Dendritic cell treated with granulocyte-macrophage colony-stimulating factor and Interleukin-4, amounts not matched to agents 40 ng/mL and 50 ng/mL, for 4 days (primary cell): ENCODE measurements around the gene TMEM229A.
"Not testable (repeated sequence)": the region's sequence is repeated elsewhere in the genome, so short reads cannot be mapped to it uniquely, and the experiment has no call there.

Experiments
- H3K27ac Mint-ChIP-seq: one replicate; pipeline ENCODE4 v1.8.0; 2022; ENCODE audit warnings: mild to moderate bottlenecking, mixed read lengths
- H3K27me3 Mint-ChIP-seq: one replicate; pipeline ENCODE4 v1.8.0; 2022; ENCODE audit warnings: mild to moderate bottlenecking, mixed read lengths
- H3K36me3 Mint-ChIP-seq: one replicate; pipeline ENCODE4 v1.8.0; 2022; ENCODE audit warnings: low read depth, mixed read lengths
- H3K4me1 Mint-ChIP-seq: one replicate; pipeline ENCODE4 v1.8.0; 2022; ENCODE audit warnings: low read depth, mixed read lengths
- H3K4me3 Mint-ChIP-seq: one replicate; pipeline ENCODE4 v1.8.0; 2022; ENCODE audit warnings: mild to moderate bottlenecking, moderate library complexity, mixed read lengths
- H3K9me3 Mint-ChIP-seq: one replicate; pipeline ENCODE4 v1.8.0; 2022; ENCODE audit warnings: mixed read lengths
- intact Hi-C: fragments of 100-400 bp; cut with micrococcal nuclease; formaldehyde crosslinking; loops from one replicate; pipeline ENCODE4 v1.15.0; 2022

The TMEM229A gene

GRCh38 chr7:124032369-124033094 lies at the start of gene TMEM229A:
Gene TMEM229A (minus strand): TSS chr7:124033067. CDS start chr7:124033003, 64 bp downstream.
- H3K36me3 Mint-ChIP-seq: no peaks in the 10 kb centered on the region
- no peaks in the 10 kb centered on the region for H3K4me1 Mint-ChIP-seq
- no peaks in the 10 kb centered on the region for H3K9me3 Mint-ChIP-seq
- intact Hi-C loops: no loop called here
- H3K27me3 Mint-ChIP-seq: peaks cover 50% of the 10 kb centered on the region
- H3K27ac Mint-ChIP-seq: no peak within 1 kb of the TSS
- no peak within 1 kb of the TSS for H3K4me3 Mint-ChIP-seq

GRCh38 chr7:124082234-124082633 lies 49.4 kb upstream of the TMEM229A start:
- H3K4me3 Mint-ChIP-seq, H3K27me3 Mint-ChIP-seq, H3K9me3 Mint-ChIP-seq, H3K4me1 Mint-ChIP-seq, intact Hi-C loops, H3K27ac Mint-ChIP-seq, H3K36me3 Mint-ChIP-seq: not testable (repeated sequence)

- Mint-ChIP-seq H3K27me3 (no peaks in the 10 kb centered on the region), H3K4me1 (no peaks in the 10 kb centered on the region), H3K36me3 (no peaks in the 10 kb centered on the region), H3K27ac (no peak overlapping the region), H3K9me3 (peaks cover 10% of the 10 kb centered on the region), H3K4me3 (no peak overlapping the region)
- intact Hi-C loops: no loop called here
Measured at GRCh38 chr7:124077546-124077945, 44.7 kb upstream of the TMEM229A start.

- Mint-ChIP-seq H3K4me1 (no peaks in the 10 kb centered on the region), H3K27ac (no peak overlapping the region), H3K4me3 (no peak overlapping the region), H3K27me3 (no peaks in the 10 kb centered on the region), H3K9me3 (peaks cover 10% of the 10 kb centered on the region), H3K36me3 (no peaks in the 10 kb centered on the region)
- intact Hi-C loops: no loop called here
Measured at GRCh38 chr7:124076841-124077240, 44.0 kb upstream of the TMEM229A start.

- no peak overlapping the region for H3K27ac Mint-ChIP-seq
- peaks cover 10% of the 10 kb centered on the region for H3K9me3 Mint-ChIP-seq
- no peak overlapping the region for H3K4me3 Mint-ChIP-seq
- no peaks in the 10 kb centered on the region for H3K27me3 Mint-ChIP-seq
- no peaks in the 10 kb centered on the region for H3K4me1 Mint-ChIP-seq
- H3K36me3 Mint-ChIP-seq: no peaks in the 10 kb centered on the region
- intact Hi-C loops: no loop called here
Measured at GRCh38 chr7:124074007-124074406, 41.1 kb upstream of the TMEM229A start.

- Mint-ChIP-seq H3K36me3 (no peaks in the 10 kb centered on the region), H3K9me3 (peaks cover 10% of the 10 kb centered on the region), H3K4me3 (no peak overlapping the region), H3K4me1 (no peaks in the 10 kb centered on the region), H3K27ac (no peak overlapping the region), H3K27me3 (no peaks in the 10 kb centered on the region)
- intact Hi-C loops: no loop called here
Measured at GRCh38 chr7:124073310-124073645, 40.4 kb upstream of the TMEM229A start.

GRCh38 chr7:124072603-124073309 lies 39.9 kb upstream of the TMEM229A start:
- no peak overlapping the region for H3K4me3 Mint-ChIP-seq
- intact Hi-C loops: no loop called here
- H3K9me3 Mint-ChIP-seq: peaks cover 10% of the 10 kb centered on the region

GRCh38 chr7:124071843-124072242 lies 39.0 kb upstream of the TMEM229A start:
- H3K27me3 Mint-ChIP-seq: no peaks in the 10 kb centered on the region
- intact Hi-C loops: no loop called here
- H3K27ac Mint-ChIP-seq: no peak overlapping the region
- H3K9me3 Mint-ChIP-seq: peaks cover 6% of the 10 kb centered on the region
- H3K4me1 Mint-ChIP-seq: no peaks in the 10 kb centered on the region
- H3K4me3 Mint-ChIP-seq: no peak overlapping the region
- no peaks in the 10 kb centered on the region for H3K36me3 Mint-ChIP-seq

More at GRCh38 chr7:124072603-124073309, 39.9 kb upstream of the TMEM229A start:
- Mint-ChIP-seq H3K4me1 (no peaks in the 10 kb centered on the region), H3K36me3 (no peaks in the 10 kb centered on the region), H3K27me3 (no peaks in the 10 kb centered on the region), H3K27ac (no peak overlapping the region)

- no peaks in the 10 kb centered on the region for H3K9me3 Mint-ChIP-seq
- intact Hi-C loops: no loop called here
- H3K27ac Mint-ChIP-seq: no peak overlapping the region
- no peaks in the 10 kb centered on the region for H3K4me1 Mint-ChIP-seq
- no peaks in the 10 kb centered on the region for H3K36me3 Mint-ChIP-seq
- H3K27me3 Mint-ChIP-seq: no peaks in the 10 kb centered on the region
- H3K4me3 Mint-ChIP-seq: no peak overlapping the region
Measured at GRCh38 chr7:124062171-124062570, 29.3 kb upstream of the TMEM229A start.

GRCh38 chr7:124060528-124060927 lies 27.7 kb upstream of the TMEM229A start:
- no peaks in the 10 kb centered on the region for H3K9me3 Mint-ChIP-seq
- no peaks in the 10 kb centered on the region for H3K4me1 Mint-ChIP-seq
- H3K4me3 Mint-ChIP-seq: no peak overlapping the region
- intact Hi-C loops: no loop called here
- H3K27me3 Mint-ChIP-seq: no peaks in the 10 kb centered on the region
- H3K36me3 Mint-ChIP-seq: no peaks in the 10 kb centered on the region
- H3K27ac Mint-ChIP-seq: no peak overlapping the region

- H3K4me1 Mint-ChIP-seq: no peaks in the 10 kb centered on the region
- no peak overlapping the region for H3K27ac Mint-ChIP-seq
- H3K4me3 Mint-ChIP-seq: no peak overlapping the region
- no peaks in the 10 kb centered on the region for H3K27me3 Mint-ChIP-seq
- intact Hi-C loops: no loop called here
- H3K36me3 Mint-ChIP-seq: no peaks in the 10 kb centered on the region
- H3K9me3 Mint-ChIP-seq: no peaks in the 10 kb centered on the region
Measured at GRCh38 chr7:124059375-124059774, 26.5 kb upstream of the TMEM229A start.

- Mint-ChIP-seq H3K4me3 (no peak overlapping the region), H3K9me3 (no peaks in the 10 kb centered on the region), H3K36me3 (no peaks in the 10 kb centered on the region), H3K27ac (no peak overlapping the region), H3K27me3 (no peaks in the 10 kb centered on the region), H3K4me1 (no peaks in the 10 kb centered on the region)
- intact Hi-C loops: no loop called here
Measured at GRCh38 chr7:124058515-124058914, 25.6 kb upstream of the TMEM229A start.

- H3K4me1 Mint-ChIP-seq: no peaks in the 10 kb centered on the region
- H3K4me3 Mint-ChIP-seq: no peak overlapping the region
- intact Hi-C loops: no loop called here
- H3K27me3 Mint-ChIP-seq: no peaks in the 10 kb centered on the region
- no peaks in the 10 kb centered on the region for H3K9me3 Mint-ChIP-seq
- H3K36me3 Mint-ChIP-seq: no peaks in the 10 kb centered on the region
- H3K27ac Mint-ChIP-seq: no peak overlapping the region
Measured at GRCh38 chr7:124057872-124058271, 25.0 kb upstream of the TMEM229A start.

GRCh38 chr7:124056234-124056633 lies 23.4 kb upstream of the TMEM229A start:
- no peaks in the 10 kb centered on the region for H3K4me1 Mint-ChIP-seq
- no peaks in the 10 kb centered on the region for H3K27me3 Mint-ChIP-seq
- intact Hi-C loops: no loop called here
- H3K36me3 Mint-ChIP-seq: no peaks in the 10 kb centered on the region
- H3K27ac Mint-ChIP-seq: no peak overlapping the region
- no peaks in the 10 kb centered on the region for H3K9me3 Mint-ChIP-seq
- no peak overlapping the region for H3K4me3 Mint-ChIP-seq
